Choroid plexus epithelial cell (primary cell): ENCODE measurements around the gene GPR45.
"Not testable (repeated sequence)": the region's sequence is repeated elsewhere in the genome, so short reads cannot be mapped to it uniquely, and the experiment has no call there.

Source experiments
- DNase-seq: peaks from one replicate; pipeline ENCODE4 v3.0.0-alpha.2; 2010; ENCODE audit warnings: low read depth
- H3K4me3 ChIP-seq: 2 replicates; pipeline ENCODE4 v1.5.1; 2011; ENCODE audit warnings: low read depth, mild to moderate bottlenecking, control low read depth, low read length, moderate library complexity
- TF ChIP-seq, protein P1 (sequence below): conservative IDR thresholded peaks from 2 replicates; pipeline ENCODE4 v1.5.1; 2011; ENCODE audit warnings: low read depth, mild to moderate bottlenecking, control low read depth, inconsistent platforms, low read length, moderate library complexity

GPR45 gene

DNA sequence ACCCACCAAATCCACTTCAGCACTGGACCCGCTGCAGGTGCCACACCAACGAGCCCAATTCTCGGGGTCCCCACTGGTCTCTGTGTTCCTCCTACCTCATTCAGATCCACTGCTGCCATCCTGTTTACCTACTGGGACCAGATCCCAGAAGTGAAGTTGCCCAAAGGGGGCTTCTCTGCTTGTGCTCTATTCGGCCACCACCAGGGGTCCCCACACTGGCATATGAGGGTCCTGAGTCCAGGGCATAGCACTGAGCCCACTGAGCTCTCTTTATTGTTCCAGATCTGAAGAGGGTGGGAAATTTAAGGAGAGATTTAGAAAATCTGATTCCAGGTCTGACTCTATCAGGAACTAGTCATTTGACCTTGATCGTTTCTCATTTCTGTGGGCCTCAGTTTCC is 2.4 kb downstream of the GPR45 start:
- TF ChIP-seq, protein P1, sequence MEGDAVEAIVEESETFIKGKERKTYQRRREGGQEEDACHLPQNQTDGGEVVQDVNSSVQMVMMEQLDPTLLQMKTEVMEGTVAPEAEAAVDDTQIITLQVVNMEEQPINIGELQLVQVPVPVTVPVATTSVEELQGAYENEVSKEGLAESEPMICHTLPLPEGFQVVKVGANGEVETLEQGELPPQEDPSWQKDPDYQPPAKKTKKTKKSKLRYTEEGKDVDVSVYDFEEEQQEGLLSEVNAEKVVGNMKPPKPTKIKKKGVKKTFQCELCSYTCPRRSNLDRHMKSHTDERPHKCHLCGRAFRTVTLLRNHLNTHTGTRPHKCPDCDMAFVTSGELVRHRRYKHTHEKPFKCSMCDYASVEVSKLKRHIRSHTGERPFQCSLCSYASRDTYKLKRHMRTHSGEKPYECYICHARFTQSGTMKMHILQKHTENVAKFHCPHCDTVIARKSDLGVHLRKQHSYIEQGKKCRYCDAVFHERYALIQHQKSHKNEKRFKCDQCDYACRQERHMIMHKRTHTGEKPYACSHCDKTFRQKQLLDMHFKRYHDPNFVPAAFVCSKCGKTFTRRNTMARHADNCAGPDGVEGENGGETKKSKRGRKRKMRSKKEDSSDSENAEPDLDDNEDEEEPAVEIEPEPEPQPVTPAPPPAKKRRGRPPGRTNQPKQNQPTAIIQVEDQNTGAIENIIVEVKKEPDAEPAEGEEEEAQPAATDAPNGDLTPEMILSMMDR = peak; percentile 51
- DNase-seq = no peak
- no peak overlapping the region for H3K4me3 ChIP-seq

DNA sequence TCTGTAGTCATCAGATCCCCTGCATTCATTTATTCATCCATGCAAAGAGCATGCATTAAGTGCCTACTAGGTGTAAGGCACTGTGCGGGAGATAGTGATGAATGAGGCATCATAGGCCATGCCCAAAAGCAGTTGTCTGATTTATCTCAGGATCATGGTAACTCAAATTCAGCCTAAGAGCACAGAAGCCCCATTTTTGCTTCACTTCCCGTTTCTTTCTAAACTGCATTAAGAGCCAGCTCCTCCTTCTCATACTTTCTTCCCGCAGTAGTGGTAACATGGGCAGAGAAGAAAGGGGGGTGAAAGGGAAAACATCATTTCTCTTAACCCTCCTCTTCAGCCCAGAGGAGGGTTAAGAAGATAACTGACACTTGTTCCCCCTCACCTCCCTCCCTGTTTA is 2.9 kb downstream of the GPR45 start:
- TF ChIP-seq, protein P1 = no peak
- H3K4me3 ChIP-seq = no peak overlapping the region
- no peak for DNase-seq

DNA sequence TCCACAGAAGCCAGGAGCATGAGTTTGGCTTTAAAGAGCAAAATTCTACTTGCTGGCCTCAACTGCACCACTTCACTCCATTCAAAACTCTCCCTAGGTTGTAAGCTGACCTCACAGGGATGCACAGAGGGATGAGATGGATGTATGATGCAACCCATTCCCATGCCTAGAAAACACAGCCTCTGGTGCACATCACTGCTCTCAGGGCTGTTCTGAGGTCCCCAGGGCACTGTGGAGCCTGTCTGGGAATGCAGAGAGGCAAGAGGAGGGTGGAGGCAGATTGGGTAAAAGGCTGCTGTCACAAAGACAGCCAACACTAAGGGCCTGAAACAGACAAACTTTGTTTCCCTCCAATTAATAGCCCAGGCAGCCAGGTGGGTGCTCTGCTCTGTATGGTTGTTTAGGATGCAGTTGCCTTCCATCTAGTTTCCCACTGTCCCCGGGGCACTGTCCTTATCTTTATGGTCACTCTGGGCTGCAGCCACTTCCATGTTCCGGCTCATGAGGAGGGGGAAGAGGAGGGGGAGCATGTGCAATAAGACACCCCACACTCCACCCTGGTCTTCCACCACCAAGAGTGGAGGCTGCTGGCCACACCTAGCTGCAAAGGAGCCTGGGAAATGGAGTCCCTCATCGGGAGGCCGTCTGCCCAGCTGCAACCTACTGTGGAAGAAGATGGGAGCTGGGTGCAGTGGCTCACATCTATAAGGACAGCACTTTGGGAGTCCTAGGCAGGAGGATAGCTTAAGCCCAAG is 7.0 kb downstream of the GPR45 start:
- no peak overlapping the region for H3K4me3 ChIP-seq
- no peak for DNase-seq
- TF ChIP-seq, protein P1 = no peak

DNA sequence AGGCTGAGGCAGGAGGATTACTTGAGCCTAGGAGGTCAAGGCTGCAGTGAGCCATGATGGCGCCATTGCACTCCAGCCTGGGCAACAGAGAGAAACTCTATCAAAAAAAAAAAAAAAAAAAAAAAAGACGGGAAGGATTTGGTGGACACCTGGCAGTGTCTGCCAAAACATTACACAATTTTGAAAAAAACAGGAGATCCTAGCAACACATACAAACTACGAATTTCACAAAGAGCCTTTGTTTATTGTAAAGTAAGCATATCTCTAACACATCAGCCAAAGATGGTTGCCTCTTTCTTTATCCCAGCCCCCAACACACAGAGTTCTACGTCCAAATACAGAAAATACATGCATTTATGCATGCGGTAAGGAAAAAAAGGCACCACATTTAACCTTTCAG is 7.6 kb downstream of the GPR45 start:
- no peak overlapping the region for H3K4me3 ChIP-seq
- TF ChIP-seq, protein P1 = no peak
- no peak for DNase-seq

DNA sequence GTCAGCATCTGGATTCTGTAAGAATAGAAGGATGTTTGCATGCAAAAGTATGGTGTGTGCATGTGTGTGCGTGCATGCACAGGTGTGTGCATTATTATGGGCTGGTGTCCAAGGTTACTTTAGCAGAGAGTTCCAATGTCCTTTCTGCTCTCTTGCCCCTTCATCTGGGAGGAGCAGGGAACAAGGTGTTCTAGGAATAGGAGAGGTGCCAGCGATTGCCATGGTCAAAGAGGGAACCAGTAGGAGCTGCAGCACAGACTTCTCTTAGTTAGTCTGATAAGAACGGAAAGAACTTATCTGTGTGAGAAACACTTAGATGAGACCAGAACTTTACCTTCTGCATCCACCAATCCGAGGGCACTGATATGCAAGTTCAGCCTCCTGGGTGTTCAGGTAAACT is 8.3 kb downstream of the GPR45 start:
- TF ChIP-seq, protein P1 = no peak
- no peak overlapping the region for H3K4me3 ChIP-seq
- DNase-seq = no peak

DNA sequence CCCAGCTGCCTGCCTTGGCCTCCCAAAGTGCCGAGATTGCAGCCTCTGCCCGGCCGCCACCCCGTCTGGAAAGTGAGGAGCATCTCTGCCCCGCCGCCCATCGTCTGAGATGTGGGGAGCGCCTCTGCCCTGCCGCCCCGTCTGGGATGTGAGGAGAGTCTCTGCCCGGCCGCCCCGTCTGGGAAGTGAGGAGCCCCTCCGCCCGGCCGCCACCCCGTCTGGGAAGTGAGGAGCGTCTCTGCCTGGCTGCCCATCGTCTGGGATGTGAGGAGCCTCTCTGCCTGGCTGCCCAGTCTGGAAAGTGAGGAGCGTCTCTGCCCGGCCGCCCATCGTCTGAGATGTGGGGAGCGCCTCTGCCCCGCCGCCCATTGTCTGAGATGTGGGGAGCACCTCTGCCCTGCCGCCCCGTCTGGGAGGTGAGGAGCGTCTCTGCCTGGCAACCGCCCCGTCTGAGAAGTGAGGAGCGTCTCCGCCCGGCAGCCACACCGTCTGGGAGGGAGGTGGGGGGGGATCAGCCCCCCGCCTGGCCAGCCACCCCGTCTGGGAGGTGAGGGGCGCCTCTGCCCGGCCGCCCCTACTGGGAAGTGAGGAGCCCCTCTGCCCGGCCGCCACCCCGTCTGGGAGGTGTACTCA is 9.6 kb downstream of the GPR45 start:
- DNase-seq, H3K4me3 ChIP-seq: not testable (repeated sequence)

DNA sequence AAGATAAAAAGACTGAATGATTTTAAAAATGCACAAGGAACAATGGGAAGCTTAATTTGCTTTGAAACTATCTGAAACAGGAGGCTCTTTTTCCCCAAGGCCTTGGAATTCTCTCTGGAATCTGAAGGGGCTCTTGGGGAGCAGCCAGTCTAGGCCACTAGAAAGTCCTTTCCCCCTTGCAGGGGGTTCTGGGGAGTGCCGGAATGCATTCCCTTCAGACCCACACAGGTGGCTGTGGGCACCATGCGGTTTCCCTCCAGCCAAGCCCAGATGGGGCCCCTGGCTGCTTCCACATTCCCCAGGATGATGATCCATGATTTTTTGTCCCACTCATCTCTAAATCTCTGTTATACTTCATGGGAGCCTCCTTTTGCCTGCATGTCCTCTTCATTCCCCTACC is 10.7 kb downstream of the GPR45 start:
- no peak overlapping the region for H3K4me3 ChIP-seq
- TF ChIP-seq, protein P1 = no peak
- no peak for DNase-seq
